A549 (cell line): Measurements from ENCODE around the gene CCSER1. TPM values are rescaled to one million over a fixed set of nuclear protein-coding genes. Genes with fewer than 3 reads are reported as not detected.

Source experiments
- ATAC-seq, 2 experiments: fragments of 200-7000 bp in 1 of 2; fragments of >200 bp in 1 of 2; cut with Nextera tagmentation in 1 of 2; cut with Tn5 transposase in 1 of 2; 3 replicates each; pipeline versions ENCODE4 v1.8.0 to v1.9.1; 2018 to 2020; ENCODE audit warnings: mild to moderate bottlenecking in 1 of 2, moderate library complexity in 1 of 2
- CTCF ChIA-PET: fragments of 300-600 bp; sonication (Branson Sonifier 250); formaldehyde crosslinking; extraction: SDS; loops from one replicate; lab custom pipeline; 2021; ENCODE audit warnings: antibody characterized with exemption, inconsistent platforms; lab: Yijun Ruan, JAX
- POLR2A ChIA-PET: fragments of 350-600 bp; formaldehyde crosslinking; extraction: SDS; loops from one replicate; lab custom pipeline; 2021; ENCODE audit warnings: antibody characterized with exemption, inconsistent platforms; lab: Yijun Ruan, JAX
- DNase-seq, 2 experiments: peaks; one replicate each; pipeline versions ENCODE4 v3.0.0 to v3.0.0-alpha.2; 2011 to 2016; ENCODE audit warnings: low read depth in 1 of 2, low spot score in 1 of 2
- FAIRE-seq: peaks from 2 replicates; lab custom pipeline; 2011; peaks lifted over from hg19 to GRCh38; lab: Jason Lieb, UNC
- H3K27ac ChIP-seq, 2 experiments: fragments of >200 bp; sonication (Bioruptor Twin); formaldehyde crosslinking; 3 replicates each; pipeline ENCODE4 v1.5.1; 2016 to 2017
- H3K4me1 ChIP-seq: fragments of >200 bp; sonication (Bioruptor Twin); formaldehyde crosslinking; 3 replicates; pipeline ENCODE4 v1.6.1; 2016
- H3K4me2 ChIP-seq: fragments of >200 bp; sonication (Bioruptor Twin); formaldehyde crosslinking; 3 replicates; pipeline ENCODE4 v1.6.1; 2016
- H3K4me3 ChIP-seq: fragments of >200 bp; sonication (Bioruptor Twin); formaldehyde crosslinking; 3 replicates; pipeline ENCODE4 v1.5.1; 2016
- H3K9me3 ChIP-seq: fragments of >200 bp; sonication (Bioruptor Twin); formaldehyde crosslinking; 3 replicates; pipeline ENCODE4 v1.6.1; 2016
- CEBPB ChIP-seq, 2 experiments: fragments of >200 bp in 1 of 2; sonication (Bioruptor Twin) in 1 of 2; formaldehyde crosslinking in 1 of 2; IDR thresholded peaks; 2 replicates each; pipeline ENCODE4 v1.6.1; 2012 to 2016
- EHF ChIP-seq: fragments of 250-450 bp; sonication (Bioruptor Pico); IDR thresholded peaks from 2 replicates; pipeline ENCODE4 v1.5.0; 2020; ENCODE audit warnings: mild to moderate bottlenecking
- EHMT2 ChIP-seq: fragments of 200-600 bp; sonication (generic); IDR thresholded peaks from 2 replicates; pipeline ENCODE4 v1.6.1; 2016; ENCODE audit warnings: antibody characterized with exemption, low read depth, mild to moderate bottlenecking, moderate library complexity
- ELK1 ChIP-seq: fragments of 150-350 bp; IDR thresholded peaks from 2 replicates; pipeline ENCODE4 v1.6.1; 2014; ENCODE audit warnings: low read depth, mild to moderate bottlenecking, low read length
- FOSL2 ChIP-seq, 2 experiments: fragments of 450-650 bp in 1 of 2; fragments of >200 bp in 1 of 2; sonication (Bioruptor Twin) in 1 of 2; formaldehyde crosslinking; IDR thresholded peaks; 2 replicates each; pipeline versions ENCODE4 v1.5.0 to v1.6.1; 2016 to 2020; ENCODE audit warnings: mild to moderate bottlenecking in 1 of 2, moderate library complexity in 1 of 2
- FOXS1 ChIP-seq: fragments of 250-450 bp; sonication (Bioruptor Pico); IDR thresholded peaks from 2 replicates; pipeline ENCODE4 v1.5.0; 2020; ENCODE audit warnings: mild to moderate bottlenecking, moderate library complexity
- HDAC2 ChIP-seq: fragments of 200-600 bp; sonication (generic); IDR thresholded peaks from 2 replicates; pipeline ENCODE4 v1.6.1; 2016
- HEYL ChIP-seq: fragments of 250-450 bp; sonication (Bioruptor Pico); IDR thresholded peaks from 2 replicates; pipeline ENCODE4 v1.8.0; 2021; ENCODE audit warnings: mild to moderate bottlenecking, moderate library complexity
- HMGXB4 ChIP-seq: fragments of 250-450 bp; sonication (Bioruptor Pico); IDR thresholded peaks from 2 replicates; pipeline ENCODE4 v1.5.0; 2021; ENCODE audit warnings: mild to moderate bottlenecking, moderate library complexity, borderline replicate concordance
- JUN ChIP-seq, 2 experiments: fragments of >200 bp; sonication (Bioruptor Twin); formaldehyde crosslinking; IDR thresholded peaks; 2 replicates in 1 of 2; 3 replicates in 1 of 2; pipeline ENCODE4 v1.6.1; 2016 to 2017
- MAFK ChIP-seq: fragments of 450-650 bp; IDR thresholded peaks from 2 replicates; pipeline ENCODE4 v1.6.1; 2014; ENCODE audit not compliant: partially characterized antibody
- MAX ChIP-seq: IDR thresholded peaks from 2 replicates; pipeline ENCODE4 v1.6.1; 2012
- MYC ChIP-seq: IDR thresholded peaks from 2 replicates; pipeline ENCODE4 v1.6.1; 2012; ENCODE audit warnings: mild to moderate bottlenecking, inconsistent platforms, low read length, improper control_type of control experiment, borderline replicate concordance
- POLR2AphosphoS2 ChIP-seq: conservative IDR thresholded peaks from 2 replicates; pipeline ENCODE4 v1.6.1; 2012; ENCODE audit warnings: low read length, improper control_type of control experiment, inconsistent platforms
- REST ChIP-seq: fragments of 200-600 bp; sonication (generic); IDR thresholded peaks from 2 replicates; pipeline ENCODE4 v1.6.1; 2016; ENCODE audit warnings: antibody characterized with exemption, mild to moderate bottlenecking, moderate library complexity
- SREBF2 ChIP-seq: fragments of 450-650 bp; IDR thresholded peaks from 2 replicates; pipeline ENCODE4 v1.6.1; 2014; ENCODE audit warnings: mild to moderate bottlenecking, moderate library complexity
- TFCP2L1 ChIP-seq: fragments of 250-450 bp; sonication (Bioruptor Pico); IDR thresholded peaks from 2 replicates; pipeline ENCODE4 v1.5.0; 2021; ENCODE audit warnings: mild to moderate bottlenecking
- TP53 ChIP-seq: fragments of 250-450 bp; sonication (Bioruptor Pico); IDR thresholded peaks from 2 replicates; pipeline ENCODE4 v1.5.0; 2021; ENCODE audit warnings: mild to moderate bottlenecking, moderate library complexity
- ZFP36 ChIP-seq: fragments of 450-650 bp; IDR thresholded peaks from 2 replicates; pipeline ENCODE4 v1.6.1; 2014; ENCODE audit warnings: borderline replicate concordance; ENCODE audit not compliant: partially characterized antibody
- ZSCAN20 ChIP-seq: fragments of 250-450 bp; sonication (Bioruptor Pico); IDR thresholded peaks from 2 replicates; pipeline ENCODE4 v1.8.0; 2022; ENCODE audit warnings: mild to moderate bottlenecking, moderate library complexity
- WGBS: methylation state at CpG from one replicate; pipeline ENCODE4 v1.1.6; 2017; ENCODE audit errors: missing lambda C conversion rate; 5-methylcytosine and 5-hydroxymethylcytosine counted together
- polyA plus RNA-seq, 4 experiments: library from polyadenylated mRNA; depleted of rRNA in 3 of 4; stranded (reverse); fragments of >200 nt; fragmentation: RNase III in 1 of 4; extraction: RNeasy Plus Mini Kit Qiagen cat#74134 plus additional on column Dnase treatment in 1 of 4; gene quantifications; 2 replicates in 3 of 4; 3 replicates in 1 of 4; pipeline ENCODE4 v1.2.3, GENCODE V29; 2011 to 2017

CCSER1 gene
- polyA plus RNA-seq, 2 of the 4 experiments (the other 2 are of a cell fraction): 0.06 TPM; not detected in 1

- Histone ChIP-seq H3K4me3 (no peak overlapping the region), H3K9me3 (no peaks in the 10 kb centered on the region), H3K4me1 (no peaks in the 10 kb centered on the region), H3K4me2 (no peak overlapping the region), H3K27ac (no peak overlapping the region)
- ChIA-PET CTCF (no interaction called here), POLR2A (no interaction called here)
- DNase-seq (no peak), FAIRE-seq (no peak), ATAC-seq (no peak)
- 65% methylated on average over 1 of the region's 2 CpGs for WGBS
- no peak for TF ChIP-seq CEBPB (IDR thresholded peaks at IDR 0.05)
- TF ChIP-seq EHF (CRISPR knock-in tag): no peak
- no peak for TF ChIP-seq FOXS1 (CRISPR knock-in tag)
- TF ChIP-seq HEYL (CRISPR knock-in tag): no peak
- TF ChIP-seq MYC: no peak
- no peak for TF ChIP-seq TFCP2L1 (CRISPR knock-in tag)
- TF ChIP-seq HDAC2: no peak
Observed at GRCh38 chr4:90544532-90545045, 417.4 kb downstream of the CCSER1 start.

- Histone ChIP-seq H3K4me2 (no peak overlapping the region), H3K4me1 (no peaks in the 10 kb centered on the region), H3K27ac (no peak overlapping the region), H3K4me3 (no peak overlapping the region), H3K9me3 (no peaks in the 10 kb centered on the region)
- FAIRE-seq (no peak), ATAC-seq (no peak), DNase-seq (no peak)
- WGBS: 52% methylated on average over 4 of the region's 4 CpGs
- POLR2A ChIA-PET: no interaction called here
- CTCF ChIA-PET: no interaction called here
- no peak for TF ChIP-seq SREBF2
- no peak for TF ChIP-seq JUN (IDR thresholded peaks at IDR 0.05)
- no peak for TF ChIP-seq ZSCAN20 (CRISPR knock-in tag)
- no peak for TF ChIP-seq MAFK
- TF ChIP-seq HDAC2: no peak
- no peak for TF ChIP-seq ZFP36
- TF ChIP-seq POLR2AphosphoS2: no peak
- no peak for TF ChIP-seq MAX
Observed at GRCh38 chr4:90545380-90545779, 418.2 kb downstream of the CCSER1 start.

- Histone ChIP-seq H3K4me2 (no peak overlapping the region), H3K4me3 (no peak overlapping the region), H3K27ac (no peak overlapping the region), H3K9me3 (no peaks in the 10 kb centered on the region), H3K4me1 (no peaks in the 10 kb centered on the region)
- WGBS: 45% methylated on average over 1 of the region's 1 CpG
- ChIA-PET CTCF (no interaction called here), POLR2A (no interaction called here)
- FAIRE-seq (no peak), DNase-seq (no peak), ATAC-seq (no peak)
- TF ChIP-seq HMGXB4 (CRISPR knock-in tag) (no peak), FOSL2 (IDR thresholded peaks at IDR 0.05) (no peak), FOSL2 (CRISPR knock-in tag; IDR thresholded peaks at IDR 0.05) (no peak), JUN (IDR thresholded peaks at IDR 0.05) (no peak), TP53 (no peak), ZFP36 (no peak), ELK1 (no peak), REST (no peak), EHMT2 (no peak)
- TF ChIP-seq, all 56 proteins: peak for 0
Observed at GRCh38 chr4:90546114-90546513, 418.9 kb downstream of the CCSER1 start.
